GM12878 (cell line): ENCODE results near the gene SFSWAP. TPM values are rescaled to one million over a fixed set of nuclear protein-coding genes. Genes with fewer than 3 reads are reported as not detected.

Experiments
- ATAC-seq: fragments of 200-7000 bp; cut with Tn5 transposase; 3 replicates; pipeline ENCODE4 v1.9.1; 2020; ENCODE audit warnings: mild to moderate bottlenecking, moderate library complexity
- BruUV-seq: library from RNA; stranded (reverse); fragments of 400-500 nt; replicated peaks from 2 replicates; lab custom pipeline; 2021; lab: Mats Ljungman, UMichigan
- CTCF ChIA-PET: fragments of 300-600 bp; sonication (Branson Sonifier 250); formaldehyde crosslinking; extraction: SDS; loops from one replicate; lab custom pipeline; 2021; ENCODE audit warnings: inconsistent platforms; lab: Yijun Ruan, JAX
- POLR2A ChIA-PET: fragments of 350-600 bp; formaldehyde crosslinking; extraction: SDS; loops from one replicate; lab custom pipeline; 2021; ENCODE audit warnings: inconsistent platforms; lab: Charles Lee
- RAD21 ChIA-PET: fragments of 300-600 bp; sonication (Branson Sonifier 250); formaldehyde crosslinking; loops from one replicate; lab custom pipeline; 2023; ENCODE audit warnings: antibody characterized with exemption; ENCODE audit not compliant: unreplicated experiment; lab: Charles Lee
- SMC1A ChIA-PET: fragments of 300-600 bp; sonication (Branson Sonifier 250); formaldehyde crosslinking; loops from one replicate; lab custom pipeline; 2023; ENCODE audit not compliant: unreplicated experiment, uncharacterized antibody; lab: Charles Lee
- DNase-seq: peaks from one replicate; pipeline ENCODE4 v3.0.0-alpha.2; 2011; ENCODE audit warnings: low read depth, low spot score
- FAIRE-seq: peaks from 3 replicates; lab custom pipeline; 2011; peaks lifted over from hg19 to GRCh38; lab: Jason Lieb, UNC
- H2AFZ ChIP-seq: 2 replicates; pipeline ENCODE4 v1.6.0; 2011; ENCODE audit warnings: low read depth, low read length, control low read depth; ENCODE audit not compliant: control insufficient read depth
- H3K27ac ChIP-seq: 2 replicates; pipeline ENCODE4 v1.5.1; 2011; ENCODE audit warnings: control low read depth; ENCODE audit not compliant: control insufficient read depth, insufficient read depth
- H3K27me3 ChIP-seq, 2 experiments: replicated peaks in 1 of 2; 2 replicates each; pipeline versions ENCODE4 v1.6.0 to v1.6.1; 2011; ENCODE audit warnings: low read length in 1 of 2; ENCODE audit not compliant: control insufficient read depth in 2 of 2, insufficient read depth in 2 of 2
- H3K36me3 ChIP-seq, 2 experiments: 2 replicates each; pipeline ENCODE4 v1.5.1; 2011; ENCODE audit warnings: low read length in 1 of 2; ENCODE audit not compliant: control insufficient read depth in 2 of 2, insufficient read depth in 2 of 2
- H3K4me1 ChIP-seq: 2 replicates; pipeline ENCODE4 v1.6.1; 2011; ENCODE audit warnings: mild to moderate bottlenecking, low read length, moderate library complexity, mixed read lengths; ENCODE audit not compliant: control insufficient read depth, insufficient read depth
- H3K4me2 ChIP-seq: 2 replicates; pipeline ENCODE4 v1.6.0; 2011; ENCODE audit warnings: control low read depth; ENCODE audit not compliant: control insufficient read depth, insufficient read depth
- H3K4me3 ChIP-seq: fragments of 200-600 bp; sonication (generic); 2 replicates; pipeline ENCODE4 v1.5.1; 2016
- H3K79me2 ChIP-seq: 2 replicates; pipeline ENCODE4 v1.6.0; 2011; ENCODE audit warnings: low read length; ENCODE audit not compliant: control insufficient read depth, insufficient read depth
- H3K9ac ChIP-seq: 2 replicates; pipeline ENCODE4 v1.8.0; 2011; ENCODE audit warnings: low read length, control low read depth, mixed read lengths; ENCODE audit not compliant: control insufficient read depth, insufficient read depth
- H3K9me3 ChIP-seq: replicated peaks from 3 replicates; pipeline ENCODE4 v1.5.1; 2011; ENCODE audit warnings: mild to moderate bottlenecking, low read length; ENCODE audit not compliant: control insufficient read depth, insufficient read depth
- H4K20me1 ChIP-seq: 2 replicates; pipeline ENCODE4 v1.6.0; 2011; ENCODE audit not compliant: control insufficient read depth, insufficient read depth
- BCL11A ChIP-seq: IDR thresholded peaks from 2 replicates; pipeline ENCODE4 v1.6.1; 2011; ENCODE audit warnings: low read depth, low read length
- BHLHE40 ChIP-seq, 2 experiments: fragments of 450-650 bp in 1 of 2; IDR thresholded peaks; 2 replicates each; pipeline ENCODE4 v1.6.1; 2011 to 2017; ENCODE audit warnings: low read depth in 2 of 2, borderline replicate concordance in 1 of 2, improper control_type of control experiment in 1 of 2, low read length in 1 of 2, mild to moderate bottlenecking in 1 of 2
- CEBPB ChIP-seq, 2 experiments: fragments of 150-350 bp in 1 of 2; IDR thresholded peaks; 2 replicates each; pipeline ENCODE4 v1.6.1; 2012 to 2014; ENCODE audit warnings: low read depth in 2 of 2, low read length in 2 of 2, borderline replicate concordance in 1 of 2, inconsistent platforms in 1 of 2
- HCFC1 ChIP-seq: fragments of 150-350 bp; IDR thresholded peaks from 2 replicates; pipeline ENCODE4 v1.6.1; 2014; ENCODE audit warnings: low read length
- KLF5 ChIP-seq: fragments of 450-650 bp; IDR thresholded peaks from 2 replicates; pipeline ENCODE4 v1.6.1; 2014; ENCODE audit warnings: mild to moderate bottlenecking; ENCODE audit not compliant: partially characterized antibody
- MTA2 ChIP-seq: fragments of 450-650 bp; IDR thresholded peaks from 2 replicates; pipeline ENCODE4 v1.6.1; 2016; ENCODE audit warnings: low read depth, mild to moderate bottlenecking, moderate library complexity
- NR2F1 ChIP-seq: fragments of 450-650 bp; conservative IDR thresholded peaks from 2 replicates; pipeline ENCODE4 v1.6.1; 2017; ENCODE audit warnings: mild to moderate bottlenecking
- PAX5 ChIP-seq: IDR thresholded peaks from 2 replicates; pipeline ENCODE4 v1.6.1; 2011; ENCODE audit warnings: low read depth, low read length, borderline replicate concordance
- POLR2AphosphoS2 ChIP-seq: IDR thresholded peaks from 2 replicates; pipeline ENCODE4 v1.6.1; 2011; ENCODE audit warnings: low read depth, mild to moderate bottlenecking, low read length, improper control_type of control experiment, moderate library complexity
- SMAD1 ChIP-seq: fragments of 450-650 bp; IDR thresholded peaks from 2 replicates; pipeline ENCODE4 v1.6.1; 2018; ENCODE audit warnings: mild to moderate bottlenecking, low read depth; ENCODE audit not compliant: partially characterized antibody
- STAT3 ChIP-seq: IDR thresholded peaks from 2 replicates; pipeline ENCODE4 v1.6.1; 2011; ENCODE audit warnings: low read depth, low read length, improper control_type of control experiment
- WRNIP1 ChIP-seq: IDR thresholded peaks from 2 replicates; pipeline ENCODE4 v1.6.1; 2011; ENCODE audit warnings: low read depth, low read length, improper control_type of control experiment, borderline replicate concordance
- ZNF384 ChIP-seq: IDR thresholded peaks from 2 replicates; pipeline ENCODE4 v1.6.1; 2012; ENCODE audit warnings: low read depth, mild to moderate bottlenecking, low read length, improper control_type of control experiment, borderline replicate concordance
- WGBS: methylation state at CpG from one replicate; pipeline ENCODE4 v1.1.6; 2016; ENCODE audit warnings: low lambda C conversion rate; ENCODE audit not compliant: insufficient replicate concordance, insufficient coverage; ENCODE audit errors: missing lambda C conversion rate; 5-methylcytosine and 5-hydroxymethylcytosine counted together
- in situ Hi-C: fragments of 300-500 bp; cut with MboI; formaldehyde crosslinking; loops from 9 replicates; pipeline ENCODE4 v1.14.3; 2018; ENCODE audit warnings: mixed read lengths
- intact Hi-C: fragments of 100-400 bp; cut with micrococcal nuclease; formaldehyde crosslinking; loops from one replicate; pipeline ENCODE4 v1.14.2; 2022; ENCODE audit not compliant: unreplicated experiment
- polyA plus RNA-seq, 11 experiments: library from polyadenylated mRNA; depleted of rRNA in 4 of 11; unstranded in 6 of 11; stranded (reverse) in 5 of 11; fragments of >200 nt; fragmentation: Nextera tagmentation in 4 of 11; fragmentation: Illumina TruSeq in 1 of 11; extraction: Ambion mirVana in 4 of 11; extraction: Trizol in 1 of 11; gene quantifications; 1 replicate in 1 of 11; 2 replicates in 10 of 11; pipeline versions ENCODE4 v1.2.1 to v1.2.3, GENCODE V29; 2011 to 2016; ENCODE audit warnings: inconsistent platforms in 2 of 11, missing spikeins in 2 of 11, low read depth in 1 of 11
- total RNA-seq, 4 experiments: library from RNA; depleted of rRNA in 3 of 4; stranded (reverse); fragments of >200 nt in 3 of 4; fragmentation: Illumina TruSeq in 1 of 4; extraction: Trizol in 1 of 4; gene quantifications; 2 replicates each; pipeline versions ENCODE4 v1.2.1 to v1.2.3, GENCODE V29; 2013 to 2021
- TF ChIP-seq, protein P1 (sequence below): fragments of 450-650 bp; IDR thresholded peaks from 2 replicates; pipeline ENCODE4 v1.6.1; 2016; ENCODE audit warnings: mild to moderate bottlenecking
- TF ChIP-seq, protein P2 (sequence below): fragments of 450-650 bp; formaldehyde crosslinking; IDR thresholded peaks from 2 replicates; pipeline ENCODE4 v1.4.0; 2020; ENCODE audit warnings: mild to moderate bottlenecking, moderate library complexity
- TF ChIP-seq, protein P3 (sequence below): fragments of 450-650 bp; IDR thresholded peaks from 2 replicates; pipeline ENCODE4 v1.6.1; 2017; ENCODE audit warnings: mild to moderate bottlenecking

The SFSWAP gene
- total and polyA plus RNA-seq, 10 of the 15 experiments (the other 5 are each of a cell fraction or from before 2014, with no cell fraction given) = 1.8 to 48.6 (median 25.0) TPM

DNA sequence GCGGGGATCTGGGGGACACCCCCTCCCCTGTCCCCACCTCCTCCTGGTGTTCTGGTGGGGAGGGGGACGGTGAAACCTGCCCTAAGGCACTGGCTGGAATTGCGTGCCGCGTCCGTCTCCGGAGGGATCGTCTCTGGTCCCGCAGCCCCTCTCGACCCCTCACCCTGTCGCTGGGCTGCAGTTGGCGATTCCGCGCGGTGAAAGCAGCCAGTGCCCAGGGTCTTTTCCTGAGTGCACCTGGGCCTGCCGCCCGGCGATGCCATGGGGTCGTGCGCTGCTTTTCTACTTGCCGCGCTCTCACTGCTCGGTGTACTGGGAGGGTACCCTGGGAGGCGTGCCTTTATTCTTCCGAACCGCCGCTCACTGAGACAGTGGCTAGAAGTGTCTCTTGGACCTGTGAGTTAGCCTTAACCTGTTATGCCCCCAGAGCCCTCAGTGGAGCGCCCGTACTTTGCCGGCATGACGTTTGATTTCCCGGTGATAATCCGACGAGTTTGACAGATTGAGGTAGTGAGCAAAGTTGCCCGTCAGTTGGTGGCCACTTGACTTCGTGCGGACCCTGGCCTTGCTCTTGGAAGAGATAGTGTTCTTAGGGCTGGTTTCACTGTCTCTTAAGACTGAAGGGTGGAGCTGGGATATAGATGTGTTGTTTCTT is 788 bp downstream of the SFSWAP start (continued):
- TF ChIP-seq WRNIP1 = no peak

DNA sequence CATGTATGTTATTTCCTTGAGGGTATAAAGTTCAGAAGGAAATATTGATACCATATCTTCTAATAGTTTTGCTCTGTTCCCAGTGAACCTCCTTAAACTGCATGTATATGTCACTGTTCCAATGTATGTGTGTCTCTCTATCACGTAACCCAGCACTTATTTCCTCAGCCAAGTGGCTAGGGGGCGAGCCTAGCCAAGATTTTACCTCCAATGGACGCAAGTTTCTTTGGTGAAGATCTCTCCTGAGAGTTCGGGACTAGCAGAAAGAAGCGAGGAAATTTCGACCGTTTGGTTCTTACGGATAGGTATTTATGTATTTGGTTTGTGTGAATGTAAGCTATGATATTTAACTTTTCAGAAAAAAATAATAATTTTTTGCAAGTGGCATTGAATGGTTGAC is 2.5 kb downstream of the SFSWAP start:
- Histone ChIP-seq H2AFZ (no peak overlapping the region), H3K4me2 (peak overlapping the region; percentile 22), H3K36me3 (peaks cover 5 to 29% of the 10 kb centered on the region in 2 experiments), H4K20me1 (no peaks in the 10 kb centered on the region), H3K27me3 (no peaks in the 10 kb centered on the region)
- ATAC-seq = no peak
- TF ChIP-seq BCL11A (no peak), KLF5 (no peak), NR2F1 (no peak), MTA2 (no peak), SMAD1 (no peak), ZNF384 (no peak), HCFC1 (no peak), STAT3 (no peak), CEBPB (IDR thresholded peaks at IDR 0.05; ENCODE audit: borderline replicate concordance in 1 of 2, low read depth in 2 of 2, low read length in 2 of 2) (no peak), BHLHE40 (IDR thresholded peaks at IDR 0.05; ENCODE audit: borderline replicate concordance in 1 of 2, low read depth in 2 of 2, low read length in 1 of 2) (no peak), PAX5 (no peak), POLR2AphosphoS2 (no peak)
- TF ChIP-seq, protein P1, sequence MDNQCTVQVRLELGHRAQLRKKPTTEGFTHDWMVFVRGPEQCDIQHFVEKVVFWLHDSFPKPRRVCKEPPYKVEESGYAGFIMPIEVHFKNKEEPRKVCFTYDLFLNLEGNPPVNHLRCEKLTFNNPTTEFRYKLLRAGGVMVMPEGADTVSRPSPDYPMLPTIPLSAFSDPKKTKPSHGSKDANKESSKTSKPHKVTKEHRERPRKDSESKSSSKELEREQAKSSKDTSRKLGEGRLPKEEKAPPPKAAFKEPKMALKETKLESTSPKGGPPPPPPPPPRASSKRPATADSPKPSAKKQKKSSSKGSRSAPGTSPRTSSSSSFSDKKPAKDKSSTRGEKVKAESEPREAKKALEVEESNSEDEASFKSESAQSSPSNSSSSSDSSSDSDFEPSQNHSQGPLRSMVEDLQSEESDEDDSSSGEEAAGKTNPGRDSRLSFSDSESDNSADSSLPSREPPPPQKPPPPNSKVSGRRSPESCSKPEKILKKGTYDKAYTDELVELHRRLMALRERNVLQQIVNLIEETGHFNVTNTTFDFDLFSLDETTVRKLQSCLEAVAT = no peak
- TF ChIP-seq, protein P2, sequence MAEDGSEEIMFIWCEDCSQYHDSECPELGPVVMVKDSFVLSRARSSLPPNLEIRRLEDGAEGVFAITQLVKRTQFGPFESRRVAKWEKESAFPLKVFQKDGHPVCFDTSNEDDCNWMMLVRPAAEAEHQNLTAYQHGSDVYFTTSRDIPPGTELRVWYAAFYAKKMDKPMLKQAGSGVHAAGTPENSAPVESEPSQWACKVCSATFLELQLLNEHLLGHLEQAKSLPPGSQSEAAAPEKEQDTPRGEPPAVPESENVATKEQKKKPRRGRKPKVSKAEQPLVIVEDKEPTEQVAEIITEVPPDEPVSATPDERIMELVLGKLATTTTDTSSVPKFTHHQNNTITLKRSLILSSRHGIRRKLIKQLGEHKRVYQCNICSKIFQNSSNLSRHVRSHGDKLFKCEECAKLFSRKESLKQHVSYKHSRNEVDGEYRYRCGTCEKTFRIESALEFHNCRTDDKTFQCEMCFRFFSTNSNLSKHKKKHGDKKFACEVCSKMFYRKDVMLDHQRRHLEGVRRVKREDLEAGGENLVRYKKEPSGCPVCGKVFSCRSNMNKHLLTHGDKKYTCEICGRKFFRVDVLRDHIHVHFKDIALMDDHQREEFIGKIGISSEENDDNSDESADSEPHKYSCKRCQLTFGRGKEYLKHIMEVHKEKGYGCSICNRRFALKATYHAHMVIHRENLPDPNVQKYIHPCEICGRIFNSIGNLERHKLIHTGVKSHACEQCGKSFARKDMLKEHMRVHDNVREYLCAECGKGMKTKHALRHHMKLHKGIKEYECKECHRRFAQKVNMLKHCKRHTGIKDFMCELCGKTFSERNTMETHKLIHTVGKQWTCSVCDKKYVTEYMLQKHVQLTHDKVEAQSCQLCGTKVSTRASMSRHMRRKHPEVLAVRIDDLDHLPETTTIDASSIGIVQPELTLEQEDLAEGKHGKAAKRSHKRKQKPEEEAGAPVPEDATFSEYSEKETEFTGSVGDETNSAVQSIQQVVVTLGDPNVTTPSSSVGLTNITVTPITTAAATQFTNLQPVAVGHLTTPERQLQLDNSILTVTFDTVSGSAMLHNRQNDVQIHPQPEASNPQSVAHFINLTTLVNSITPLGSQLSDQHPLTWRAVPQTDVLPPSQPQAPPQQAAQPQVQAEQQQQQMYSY (CRISPR knock-in tag) = no peak
- TF ChIP-seq, protein P3, sequence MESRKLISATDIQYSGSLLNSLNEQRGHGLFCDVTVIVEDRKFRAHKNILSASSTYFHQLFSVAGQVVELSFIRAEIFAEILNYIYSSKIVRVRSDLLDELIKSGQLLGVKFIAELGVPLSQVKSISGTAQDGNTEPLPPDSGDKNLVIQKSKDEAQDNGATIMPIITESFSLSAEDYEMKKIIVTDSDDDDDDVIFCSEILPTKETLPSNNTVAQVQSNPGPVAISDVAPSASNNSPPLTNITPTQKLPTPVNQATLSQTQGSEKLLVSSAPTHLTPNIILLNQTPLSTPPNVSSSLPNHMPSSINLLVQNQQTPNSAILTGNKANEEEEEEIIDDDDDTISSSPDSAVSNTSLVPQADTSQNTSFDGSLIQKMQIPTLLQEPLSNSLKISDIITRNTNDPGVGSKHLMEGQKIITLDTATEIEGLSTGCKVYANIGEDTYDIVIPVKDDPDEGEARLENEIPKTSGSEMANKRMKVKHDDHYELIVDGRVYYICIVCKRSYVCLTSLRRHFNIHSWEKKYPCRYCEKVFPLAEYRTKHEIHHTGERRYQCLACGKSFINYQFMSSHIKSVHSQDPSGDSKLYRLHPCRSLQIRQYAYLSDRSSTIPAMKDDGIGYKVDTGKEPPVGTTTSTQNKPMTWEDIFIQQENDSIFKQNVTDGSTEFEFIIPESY = no peak
- TF ChIP-seq, all 136 proteins: peak for 0
- ChIA-PET SMC1A (interaction anchor here (0.8 kb wide), 1 partner anchor 239 kb away, joined by 3 read pairs; no protein-coding TSS in a partner anchor), POLR2A (no interaction called here), RAD21 (no interaction called here), CTCF (no interaction called here)
- Histone ChIP-seq H3K27ac (no peak overlapping the region), H3K9me3 (no peaks in the 10 kb centered on the region; the same call in 2 of the 3 replicates), H3K4me3 (no peak overlapping the region), H3K4me1 (peaks cover 12% of the 10 kb centered on the region), H3K9ac (no peak overlapping the region), H3K79me2 (peaks cover 28% of the 10 kb centered on the region)
- DNase-seq (no peak), FAIRE-seq (no peak)
- 96% methylated on average over 8 of the region's 8 CpGs for WGBS
- no TSS peak for BruUV-seq
- intact Hi-C loops = no loop called here
- in situ Hi-C loops = no loop called here
